LNCaP clone FGC (cell line): ENCODE data around the gene SELENOO.

Source experiments
- DNase-seq: peaks from one replicate; pipeline ENCODE4 v3.0.0-alpha.2; 2011; ENCODE audit warnings: low read depth
- H3K4me3 ChIP-seq: 2 replicates; pipeline ENCODE4 v1.5.1; 2011; ENCODE audit warnings: mild to moderate bottlenecking, low read depth, low read length, control low read depth
- TF ChIP-seq, protein P1 (sequence below): IDR thresholded peaks from 2 replicates; pipeline ENCODE4 v1.5.1; 2012; ENCODE audit warnings: mild to moderate bottlenecking; ENCODE audit not compliant: control insufficient read depth, insufficient read depth; ENCODE audit errors: extremely low read depth

Gene SELENOO

DNA sequence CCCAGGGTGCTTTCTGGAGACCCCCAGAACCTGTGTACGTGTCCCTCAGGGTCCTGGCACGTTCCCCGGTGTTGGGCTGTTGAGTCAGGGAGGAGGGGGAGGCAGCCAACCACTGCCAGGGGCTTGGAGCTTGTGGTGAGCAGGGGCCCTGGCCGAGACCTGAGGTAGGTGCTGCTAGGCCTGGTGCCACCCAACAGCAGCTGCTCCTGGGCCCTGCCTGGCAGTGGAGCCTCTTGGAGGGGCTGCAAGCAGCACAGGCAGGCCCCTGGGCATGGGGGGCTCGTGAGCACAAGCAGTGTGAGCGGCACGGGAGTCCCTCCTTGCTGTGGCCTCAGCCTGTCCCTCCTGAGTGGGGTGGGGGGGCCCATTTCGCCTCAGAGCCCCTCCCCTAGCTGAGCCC is 7.2 kb upstream of the SELENOO start:
- TF ChIP-seq, protein P1, sequence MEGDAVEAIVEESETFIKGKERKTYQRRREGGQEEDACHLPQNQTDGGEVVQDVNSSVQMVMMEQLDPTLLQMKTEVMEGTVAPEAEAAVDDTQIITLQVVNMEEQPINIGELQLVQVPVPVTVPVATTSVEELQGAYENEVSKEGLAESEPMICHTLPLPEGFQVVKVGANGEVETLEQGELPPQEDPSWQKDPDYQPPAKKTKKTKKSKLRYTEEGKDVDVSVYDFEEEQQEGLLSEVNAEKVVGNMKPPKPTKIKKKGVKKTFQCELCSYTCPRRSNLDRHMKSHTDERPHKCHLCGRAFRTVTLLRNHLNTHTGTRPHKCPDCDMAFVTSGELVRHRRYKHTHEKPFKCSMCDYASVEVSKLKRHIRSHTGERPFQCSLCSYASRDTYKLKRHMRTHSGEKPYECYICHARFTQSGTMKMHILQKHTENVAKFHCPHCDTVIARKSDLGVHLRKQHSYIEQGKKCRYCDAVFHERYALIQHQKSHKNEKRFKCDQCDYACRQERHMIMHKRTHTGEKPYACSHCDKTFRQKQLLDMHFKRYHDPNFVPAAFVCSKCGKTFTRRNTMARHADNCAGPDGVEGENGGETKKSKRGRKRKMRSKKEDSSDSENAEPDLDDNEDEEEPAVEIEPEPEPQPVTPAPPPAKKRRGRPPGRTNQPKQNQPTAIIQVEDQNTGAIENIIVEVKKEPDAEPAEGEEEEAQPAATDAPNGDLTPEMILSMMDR = no peak
- H3K4me3 ChIP-seq = no peak overlapping the region
- DNase-seq = no peak

DNA sequence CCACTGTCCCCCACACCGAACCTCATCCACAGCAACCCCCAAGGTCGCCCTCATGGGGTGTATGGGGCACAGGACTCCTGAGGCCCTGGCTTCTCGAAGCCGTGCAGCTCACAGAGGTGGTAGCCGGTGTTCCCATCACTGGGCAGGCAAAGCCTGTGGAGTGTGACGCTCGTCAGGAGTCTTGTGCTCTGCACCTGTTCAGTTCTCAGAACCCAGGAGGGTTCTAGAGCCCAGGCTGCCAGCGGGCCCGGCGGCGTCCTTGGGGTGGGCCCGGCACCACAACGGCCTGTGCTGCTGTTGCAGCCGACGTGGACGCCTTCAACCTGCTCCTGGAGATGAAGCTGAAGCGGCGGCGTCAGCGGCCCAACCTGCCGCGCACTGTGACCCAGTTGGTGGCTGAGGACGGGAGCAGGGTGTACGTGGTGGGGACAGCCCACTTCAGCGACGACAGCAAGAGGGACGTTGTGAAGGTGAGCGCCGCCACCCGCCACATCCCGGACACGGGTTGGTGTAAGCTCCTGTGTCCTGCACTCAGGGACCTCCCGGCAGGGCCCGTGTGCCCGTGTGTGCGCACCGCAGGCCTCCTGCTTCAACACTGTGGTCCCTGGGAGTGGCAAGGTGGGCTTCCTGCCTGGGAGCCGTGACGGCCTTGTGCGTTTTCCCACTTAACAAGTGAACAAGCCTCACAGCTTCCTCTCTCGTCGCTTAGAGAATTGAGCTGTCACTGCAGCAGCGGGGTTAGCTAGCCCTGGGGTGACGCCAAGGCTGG is 6.6 kb upstream of the SELENOO start:
- H3K4me3 ChIP-seq = no peak overlapping the region
- TF ChIP-seq, protein P1 = no peak
- DNase-seq = no peak

DNA sequence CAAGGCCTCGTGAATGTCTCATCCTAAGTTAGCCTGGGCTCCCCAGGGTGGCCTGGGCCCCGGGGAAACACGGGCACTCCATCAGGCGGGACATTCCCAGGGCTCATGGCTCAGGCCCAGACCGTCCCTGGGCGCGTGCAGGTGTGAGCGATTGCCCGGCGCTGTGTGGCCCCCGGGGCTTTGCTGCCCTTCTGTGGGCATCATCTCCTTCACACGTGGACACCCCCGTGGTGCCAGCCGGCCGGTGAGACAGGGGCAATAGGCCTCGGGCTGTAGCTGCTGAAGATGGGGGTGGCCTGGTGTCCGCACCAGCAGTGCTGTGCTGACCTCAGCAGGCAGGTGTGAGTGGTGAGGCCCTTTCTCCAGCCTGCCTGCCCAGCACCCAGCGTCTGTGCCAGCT is 4.6 kb upstream of the SELENOO start:
- no peak for DNase-seq
- TF ChIP-seq, protein P1 = no peak
- no peak overlapping the region for H3K4me3 ChIP-seq

DNA sequence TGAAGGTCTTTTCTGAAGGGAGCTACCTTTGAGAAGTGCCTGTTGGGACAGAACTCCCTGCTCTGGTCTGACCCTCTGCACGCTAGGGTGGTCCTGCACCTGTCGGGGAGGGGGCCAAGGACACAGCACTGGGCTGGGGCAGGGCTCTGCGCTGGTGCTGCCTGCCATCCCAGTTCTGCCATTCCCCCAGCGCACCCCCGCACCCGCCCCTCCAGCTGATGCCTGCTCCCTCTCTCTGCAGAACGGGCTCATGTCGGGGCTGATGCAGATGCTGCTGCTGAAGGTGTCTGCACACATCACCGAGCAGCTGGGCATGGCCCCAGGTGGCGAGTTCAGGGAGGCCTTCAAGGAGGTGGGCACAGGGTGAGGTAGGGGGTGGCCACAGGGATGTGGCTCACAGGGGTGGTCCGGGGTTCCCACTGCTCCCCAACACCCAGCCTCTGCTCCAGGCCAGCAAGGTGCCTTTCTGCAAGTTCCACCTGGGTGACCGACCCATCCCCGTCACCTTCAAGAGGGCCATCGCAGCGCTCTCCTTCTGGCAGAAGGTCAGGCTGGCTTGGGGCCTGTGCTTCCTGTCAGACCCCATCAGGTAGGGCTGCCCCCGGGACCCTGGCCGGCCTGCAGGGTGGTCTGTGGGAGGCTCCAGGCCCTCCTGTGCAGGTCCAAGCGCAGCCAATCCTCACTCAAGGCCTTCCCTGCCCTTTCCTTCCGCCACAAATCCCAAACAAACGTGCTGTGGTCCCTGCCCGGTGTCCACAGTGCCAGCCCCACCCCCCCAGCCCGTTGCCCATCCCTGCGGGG is 3.6 kb upstream of the SELENOO start:
- H3K4me3 ChIP-seq = no peak overlapping the region
- no peak for DNase-seq
- TF ChIP-seq, protein P1 = no peak

DNA sequence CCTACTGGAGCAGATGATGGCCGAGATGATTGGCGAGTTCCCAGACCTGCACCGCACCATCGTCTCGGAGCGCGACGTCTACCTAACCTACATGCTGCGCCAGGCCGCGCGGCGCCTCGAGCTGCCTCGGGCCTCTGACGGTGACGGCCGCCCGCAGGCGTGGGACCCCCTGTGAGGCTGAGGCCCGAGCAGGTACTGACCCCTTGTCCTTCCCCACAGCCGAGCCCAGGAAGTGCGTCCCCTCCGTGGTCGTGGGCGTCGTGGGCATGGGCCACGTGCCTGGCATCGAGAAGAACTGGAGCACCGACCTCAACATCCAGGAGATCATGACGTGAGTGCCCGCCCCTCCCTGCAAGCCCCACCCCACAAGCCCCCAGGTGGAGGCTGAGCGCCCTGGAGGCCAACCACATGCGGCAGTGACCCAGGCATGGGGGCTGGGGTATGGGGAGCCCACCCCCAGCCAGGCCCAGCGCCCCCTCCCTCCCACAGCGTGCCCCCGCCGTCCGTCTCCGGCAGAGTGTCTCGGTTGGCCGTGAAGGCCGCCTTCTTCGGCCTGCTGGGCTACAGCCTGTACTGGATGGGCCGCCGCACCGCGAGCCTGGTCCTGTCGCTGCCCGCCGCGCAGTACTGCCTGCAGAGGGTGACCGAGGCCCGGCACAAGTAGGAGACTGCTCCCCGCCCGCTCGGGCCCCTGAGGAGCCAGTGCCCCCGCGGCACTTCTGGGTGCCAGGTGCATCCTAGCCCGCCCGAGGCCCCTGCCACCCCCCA is 2.8 kb upstream of the SELENOO start:
- TF ChIP-seq, protein P1 = no peak
- no peak for DNase-seq
- H3K4me3 ChIP-seq = no peak overlapping the region

DNA sequence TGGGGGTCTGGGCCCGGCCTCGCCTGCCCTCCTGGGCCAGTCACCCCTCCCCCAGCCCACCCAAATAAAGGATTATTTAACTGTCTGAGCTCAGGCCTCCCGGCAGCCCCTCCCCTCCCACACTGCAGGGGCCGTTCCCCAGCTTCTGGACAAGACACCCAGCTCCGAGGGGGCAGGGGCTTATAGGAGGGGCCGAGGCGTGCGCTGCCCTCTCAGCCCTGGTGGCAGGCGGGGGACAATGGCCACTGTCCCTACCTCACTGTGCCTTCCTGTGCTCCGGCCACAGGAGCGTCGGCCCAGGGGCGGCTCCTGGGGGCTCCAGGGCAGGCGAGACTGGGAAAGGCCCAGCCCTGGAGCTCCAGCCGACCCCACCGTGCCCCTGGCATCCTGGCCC is 2.2 kb upstream of the SELENOO start:
- TF ChIP-seq, protein P1 = no peak
- DNase-seq = no peak
- H3K4me3 ChIP-seq = no peak overlapping the region
